ENCODE results near the gene DOCK9.

Gene DOCK9

DNA sequence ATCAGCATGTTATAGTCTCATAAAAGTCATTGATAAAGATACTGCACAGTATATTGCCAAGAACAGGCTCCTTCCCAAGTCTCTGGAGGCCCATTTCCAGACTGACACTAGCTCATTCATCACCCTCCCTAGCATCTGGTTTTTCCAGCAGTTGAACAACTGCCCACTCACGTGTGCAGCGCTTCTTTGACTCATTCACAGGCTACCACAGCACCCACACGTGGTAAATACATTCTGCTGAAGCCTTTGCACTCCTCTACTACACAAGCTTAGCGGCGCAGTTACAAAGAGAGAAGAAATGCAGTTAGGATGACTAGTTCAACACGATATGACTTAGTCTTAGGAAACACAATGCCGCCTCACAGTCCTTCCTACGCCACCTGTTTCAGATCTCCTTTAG lies 87.7 kb downstream of the DOCK9 start:
- H3K9me3 ChIP-seq (ENCODE audit: severe bottlenecking): no peaks in the 10 kb centered on the region
- TF ChIP-seq, protein P1, sequence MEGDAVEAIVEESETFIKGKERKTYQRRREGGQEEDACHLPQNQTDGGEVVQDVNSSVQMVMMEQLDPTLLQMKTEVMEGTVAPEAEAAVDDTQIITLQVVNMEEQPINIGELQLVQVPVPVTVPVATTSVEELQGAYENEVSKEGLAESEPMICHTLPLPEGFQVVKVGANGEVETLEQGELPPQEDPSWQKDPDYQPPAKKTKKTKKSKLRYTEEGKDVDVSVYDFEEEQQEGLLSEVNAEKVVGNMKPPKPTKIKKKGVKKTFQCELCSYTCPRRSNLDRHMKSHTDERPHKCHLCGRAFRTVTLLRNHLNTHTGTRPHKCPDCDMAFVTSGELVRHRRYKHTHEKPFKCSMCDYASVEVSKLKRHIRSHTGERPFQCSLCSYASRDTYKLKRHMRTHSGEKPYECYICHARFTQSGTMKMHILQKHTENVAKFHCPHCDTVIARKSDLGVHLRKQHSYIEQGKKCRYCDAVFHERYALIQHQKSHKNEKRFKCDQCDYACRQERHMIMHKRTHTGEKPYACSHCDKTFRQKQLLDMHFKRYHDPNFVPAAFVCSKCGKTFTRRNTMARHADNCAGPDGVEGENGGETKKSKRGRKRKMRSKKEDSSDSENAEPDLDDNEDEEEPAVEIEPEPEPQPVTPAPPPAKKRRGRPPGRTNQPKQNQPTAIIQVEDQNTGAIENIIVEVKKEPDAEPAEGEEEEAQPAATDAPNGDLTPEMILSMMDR (IDR thresholded peaks at IDR 0.05; ENCODE audit: low read depth, low read length): no peak
- H3K36me3 ChIP-seq: peaks cover 9% of the 10 kb centered on the region
- H3K4me3 ChIP-seq (ENCODE audit: low read depth, low read length): no peak overlapping the region
- no peak for DNase-seq
- H3K27me3 ChIP-seq (ENCODE audit: insufficient read depth, low read depth, severe bottlenecking): no peaks in the 10 kb centered on the region
- no peak overlapping the region for H3K27ac ChIP-seq

DNA sequence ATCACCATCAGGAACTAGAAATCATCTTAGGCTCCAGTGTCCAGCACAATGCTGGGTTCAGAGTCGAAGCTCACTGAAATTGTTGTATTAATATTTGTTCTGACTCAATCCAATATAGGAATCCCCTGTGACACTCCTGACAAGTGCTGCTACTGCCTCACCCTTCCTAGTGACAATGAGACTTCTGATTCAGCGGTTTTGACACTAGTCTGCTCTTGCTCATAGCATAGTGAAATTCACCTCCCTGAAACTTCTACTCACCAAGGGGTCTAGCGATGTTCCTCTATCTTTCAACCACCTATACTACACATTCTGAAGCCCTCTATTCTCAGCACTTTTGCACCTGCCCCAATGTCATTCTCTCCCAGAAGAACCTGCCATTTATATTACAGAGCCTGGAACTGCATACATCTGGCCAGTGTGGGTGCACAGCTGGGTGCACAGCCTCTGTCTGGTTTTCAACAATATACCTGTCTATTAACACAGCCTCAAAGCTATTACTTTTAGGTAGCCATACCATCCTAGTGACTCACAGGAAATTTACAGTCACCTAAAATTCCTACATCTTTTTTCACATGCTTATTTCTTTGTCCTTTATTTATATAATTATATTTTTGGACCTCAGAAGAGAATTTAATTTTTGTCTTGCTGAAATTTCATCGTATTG lies 88.3 kb downstream of the DOCK9 start:
- no peak overlapping the region for H3K4me3 ChIP-seq (ENCODE audit: low read depth, low read length)
- DNase-seq: no peak
- no peaks in the 10 kb centered on the region for H3K9me3 ChIP-seq (ENCODE audit: severe bottlenecking)
- H3K36me3 ChIP-seq: peaks cover 15% of the 10 kb centered on the region
- no peak overlapping the region for H3K27ac ChIP-seq
- TF ChIP-seq, protein P1 (IDR thresholded peaks at IDR 0.05; ENCODE audit: low read depth, low read length): no peak
- H3K27me3 ChIP-seq (ENCODE audit: insufficient read depth, low read depth, severe bottlenecking): no peaks in the 10 kb centered on the region

DNA sequence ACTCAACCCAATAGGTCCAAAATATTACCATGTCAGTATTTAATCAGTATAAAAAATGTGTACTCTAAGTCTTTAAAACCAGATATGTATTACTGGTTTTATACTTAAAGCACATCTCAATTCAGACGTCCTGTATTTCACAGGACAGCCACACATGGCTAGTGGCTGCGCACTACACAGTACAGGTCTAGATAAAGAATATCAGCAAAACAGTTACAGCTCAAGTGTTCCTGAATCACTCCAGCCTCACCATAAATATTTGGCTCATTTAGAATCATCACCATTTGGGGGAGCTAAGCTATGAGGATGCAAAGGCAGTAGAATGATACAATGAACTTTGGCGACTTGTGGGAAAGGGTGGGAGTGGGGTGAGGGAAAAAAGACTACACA lies 89.0 kb downstream of the DOCK9 start:
- TF ChIP-seq, protein P1 (IDR thresholded peaks at IDR 0.05; ENCODE audit: low read depth, low read length): no peak
- peaks cover 22% of the 10 kb centered on the region for H3K36me3 ChIP-seq
- no peak for DNase-seq
- H3K9me3 ChIP-seq (ENCODE audit: severe bottlenecking): no peaks in the 10 kb centered on the region
- no peak overlapping the region for H3K4me3 ChIP-seq (ENCODE audit: low read depth, low read length)
- no peaks in the 10 kb centered on the region for H3K27me3 ChIP-seq (ENCODE audit: insufficient read depth, low read depth, severe bottlenecking)
- no peak overlapping the region for H3K27ac ChIP-seq

DNA sequence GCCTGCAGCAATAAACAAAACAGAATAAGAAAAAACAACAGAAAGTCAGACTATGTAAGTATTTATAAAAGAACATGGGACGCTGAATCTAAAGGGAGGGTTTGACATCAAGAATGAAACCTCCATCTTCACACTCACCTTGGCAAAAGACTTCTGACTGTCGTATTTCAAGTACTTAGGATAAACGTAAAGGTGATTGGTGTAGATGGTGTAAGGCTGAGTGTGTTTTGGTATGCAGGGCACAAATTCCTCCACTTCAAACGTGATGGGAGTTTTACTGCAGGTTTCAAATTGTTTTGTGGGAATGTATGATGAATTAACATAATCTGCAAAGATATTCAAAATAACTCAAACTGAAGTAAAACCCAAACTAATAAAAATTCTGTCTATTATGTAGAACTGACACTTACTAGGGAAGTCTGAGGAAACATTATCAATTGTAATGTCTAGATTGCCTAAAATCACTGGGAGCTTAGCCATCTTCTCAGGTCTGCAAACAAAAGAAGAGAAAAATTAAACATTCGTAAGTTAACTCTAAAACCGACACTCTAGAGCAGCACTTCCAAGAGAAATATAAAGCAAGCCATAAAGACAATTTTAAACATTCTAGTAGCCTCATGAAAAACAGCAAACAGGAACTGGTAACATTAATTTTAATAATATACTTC lies 89.5 kb downstream of the DOCK9 start:
- no peaks in the 10 kb centered on the region for H3K27me3 ChIP-seq (ENCODE audit: insufficient read depth, low read depth, severe bottlenecking)
- TF ChIP-seq, protein P1 (IDR thresholded peaks at IDR 0.05; ENCODE audit: low read depth, low read length): no peak
- no peak overlapping the region for H3K27ac ChIP-seq
- no peak for DNase-seq
- H3K9me3 ChIP-seq (ENCODE audit: severe bottlenecking): no peaks in the 10 kb centered on the region
- H3K4me3 ChIP-seq (ENCODE audit: low read depth, low read length): no peak overlapping the region
- peaks cover 27% of the 10 kb centered on the region for H3K36me3 ChIP-seq

DNA sequence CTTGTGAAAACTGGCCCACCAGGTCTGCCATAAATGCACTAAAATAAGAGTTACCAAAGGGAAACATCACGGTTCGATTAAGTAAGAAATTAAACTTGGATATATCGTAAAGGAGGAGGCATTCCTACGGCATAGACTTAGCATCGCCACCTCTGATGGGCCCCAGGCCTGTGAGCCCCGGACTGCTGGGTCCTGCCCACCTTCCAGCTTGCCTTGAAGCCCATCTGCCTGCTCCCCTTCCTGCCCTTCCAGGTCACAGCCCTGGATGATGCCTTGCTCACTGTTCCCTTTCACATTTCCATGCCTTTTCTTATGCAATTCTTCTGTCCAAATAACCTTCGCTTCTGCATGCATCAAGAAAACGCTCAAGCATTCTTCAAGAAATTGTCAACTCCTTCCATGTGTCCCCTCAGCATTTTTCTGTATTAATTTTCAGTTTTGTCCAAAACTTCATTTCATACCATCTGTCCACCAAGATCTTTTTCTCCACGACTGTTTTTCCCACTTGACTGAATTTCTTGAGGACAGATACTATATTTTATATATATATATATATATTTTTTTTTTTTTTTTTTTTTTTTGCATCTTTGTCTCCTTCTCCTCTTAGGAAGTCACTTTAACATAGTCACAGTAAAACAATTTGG lies 91.2 kb downstream of the DOCK9 start:
- no peak for DNase-seq
- Histone ChIP-seq H3K36me3 (peaks cover 41% of the 10 kb centered on the region), H3K27ac (no peak overlapping the region), H3K27me3 (ENCODE audit: insufficient read depth, low read depth, severe bottlenecking) (no peaks in the 10 kb centered on the region), H3K4me3 (ENCODE audit: low read depth, low read length) (no peak overlapping the region), H3K9me3 (ENCODE audit: severe bottlenecking) (no peaks in the 10 kb centered on the region)
- TF ChIP-seq, protein P1 (IDR thresholded peaks at IDR 0.05; ENCODE audit: low read depth, low read length): no peak
